GM12875 (cell line): Measurements from ENCODE around the gene USP17L21.
"Not testable (repeated sequence)": the region's sequence is repeated elsewhere in the genome, so short reads cannot be mapped to it uniquely, and the experiment has no call there.

Source experiments
- H3K4me3 ChIP-seq: one replicate; pipeline ENCODE4 v1.5.1; 2011; ENCODE audit warnings: low read depth, low read length, control low read depth

USP17L21 gene, protein sequence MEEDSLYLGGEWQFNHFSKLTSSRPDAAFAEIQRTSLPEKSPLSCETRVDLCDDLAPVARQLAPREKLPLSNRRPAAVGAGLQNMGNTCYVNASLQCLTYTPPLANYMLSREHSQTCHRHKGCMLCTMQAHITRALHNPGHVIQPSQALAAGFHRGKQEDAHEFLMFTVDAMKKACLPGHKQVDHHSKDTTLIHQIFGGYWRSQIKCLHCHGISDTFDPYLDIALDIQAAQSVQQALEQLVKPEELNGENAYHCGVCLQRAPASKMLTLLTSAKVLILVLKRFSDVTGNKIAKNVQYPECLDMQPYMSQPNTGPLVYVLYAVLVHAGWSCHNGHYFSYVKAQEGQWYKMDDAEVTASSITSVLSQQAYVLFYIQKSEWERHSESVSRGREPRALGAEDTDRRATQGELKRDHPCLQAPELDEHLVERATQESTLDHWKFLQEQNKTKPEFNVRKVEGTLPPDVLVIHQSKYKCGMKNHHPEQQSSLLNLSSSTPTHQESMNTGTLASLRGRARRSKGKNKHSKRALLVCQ

DNA sequence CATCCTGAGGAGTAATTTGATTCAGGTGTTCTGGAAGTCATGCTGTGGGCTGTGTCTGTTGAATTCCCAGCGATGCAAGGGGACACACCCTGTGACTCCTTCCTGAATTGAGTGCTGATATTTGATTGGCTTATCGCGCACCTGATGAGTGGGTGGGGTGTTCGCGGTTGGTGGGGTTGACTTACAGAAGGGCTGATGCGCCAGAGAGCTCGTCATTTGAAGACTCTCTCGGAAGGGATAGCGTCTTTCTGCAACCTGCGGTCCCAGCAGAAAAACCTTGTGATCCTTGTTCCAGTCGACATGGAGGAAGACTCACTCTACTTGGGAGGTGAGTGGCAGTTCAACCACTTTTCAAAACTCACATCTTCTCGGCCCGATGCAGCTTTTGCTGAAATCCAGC, at the start of gene USP17L21:
Gene USP17L21 (plus strand): TSS at position 301 of the 400 bp plus-strand sequence. CDS start 0 bp downstream, at position 301.
- H3K4me3 ChIP-seq, result not testable (repeated sequence)

DNA sequence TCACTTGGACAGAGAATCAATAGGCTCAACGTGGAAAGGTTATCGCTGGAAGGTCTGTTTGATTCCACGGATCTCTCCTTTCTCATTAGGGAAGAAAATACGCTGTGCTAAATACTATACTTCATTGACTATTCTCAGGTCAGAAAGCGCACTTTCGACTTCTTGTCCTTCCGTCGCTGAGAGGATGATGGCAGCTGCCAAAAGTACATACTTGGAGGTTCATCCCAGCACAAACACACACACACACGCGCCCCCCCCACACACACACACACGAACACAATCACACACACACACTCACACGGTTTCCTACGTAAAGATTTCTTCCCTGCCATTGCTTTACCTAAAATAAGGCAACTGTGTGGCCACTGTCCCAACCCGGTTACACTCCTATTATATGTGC, 48.0 kb upstream of the USP17L21 start:
- H3K4me3 ChIP-seq, result not testable (repeated sequence)

DNA sequence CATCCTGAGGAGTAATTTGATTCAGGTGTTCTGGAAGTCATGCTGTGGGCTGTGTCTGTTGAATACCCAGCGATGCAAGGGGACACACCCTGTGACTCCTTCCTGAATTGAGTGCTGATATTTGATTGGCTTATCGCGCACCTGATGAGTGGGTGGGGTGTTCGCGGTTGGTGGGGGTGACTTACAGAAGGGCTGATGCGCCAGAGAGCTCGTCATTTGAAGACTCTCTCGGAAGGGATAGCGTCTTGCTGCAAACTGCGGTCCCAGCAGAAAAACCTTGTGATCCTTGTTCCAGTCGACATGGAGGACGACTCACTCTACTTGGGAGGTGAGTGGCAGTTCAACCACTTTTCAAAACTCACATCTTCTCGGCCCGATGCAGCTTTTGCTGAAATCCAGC, 47.6 kb upstream of the USP17L21 start, which contains the start of gene USP17L11:
Gene USP17L11 (plus strand): TSS at position 301 of the 400 bp plus-strand sequence. CDS start 0 bp downstream, at position 301.
- not testable (repeated sequence) for H3K4me3 ChIP-seq

DNA sequence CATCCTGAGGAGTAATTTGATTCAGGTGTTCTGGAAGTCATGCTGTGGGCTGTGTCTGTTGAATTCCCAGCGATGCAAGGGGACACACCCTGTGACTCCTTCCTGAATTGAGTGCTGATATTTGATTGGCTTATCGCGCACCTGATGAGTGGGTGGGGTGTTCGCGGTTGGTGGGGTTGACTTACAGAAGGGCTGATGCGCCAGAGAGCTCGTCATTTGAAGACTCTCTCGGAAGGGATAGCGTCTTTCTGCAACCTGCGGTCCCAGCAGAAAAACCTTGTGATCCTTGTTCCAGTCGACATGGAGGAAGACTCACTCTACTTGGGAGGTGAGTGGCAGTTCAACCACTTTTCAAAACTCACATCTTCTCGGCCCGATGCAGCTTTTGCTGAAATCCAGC, 42.8 kb upstream of the USP17L21 start, which contains the start of gene USP17L12:
Gene USP17L12 (plus strand): TSS at position 301 of the 400 bp plus-strand sequence. CDS start 0 bp downstream, at position 301.
- not testable (repeated sequence) for H3K4me3 ChIP-seq

DNA sequence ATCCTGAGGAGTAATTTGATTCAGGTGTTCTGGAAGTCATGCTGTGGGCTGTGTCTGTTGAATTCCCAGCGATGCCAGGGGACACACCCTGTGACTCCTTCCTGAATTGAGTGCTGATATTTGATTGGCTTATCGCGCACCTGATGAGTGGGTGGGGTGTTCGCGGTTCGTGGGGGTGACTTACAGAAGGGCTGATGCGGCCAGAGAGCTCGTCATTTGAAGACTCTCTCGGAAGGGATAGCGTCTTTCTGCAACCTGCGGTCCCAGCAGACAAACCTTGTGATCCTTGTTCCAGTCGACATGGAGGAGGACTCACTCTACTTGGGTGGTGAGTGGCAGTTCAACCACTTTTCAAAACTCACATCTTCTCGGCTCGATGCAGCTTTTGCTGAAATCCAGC, 38.1 kb upstream of the USP17L21 start, which contains the start of gene USP17L13:
Gene USP17L13 (plus strand): TSS at position 301 of the 400 bp plus-strand sequence. CDS start 0 bp downstream, at position 301.
- not testable (repeated sequence) for H3K4me3 ChIP-seq

DNA sequence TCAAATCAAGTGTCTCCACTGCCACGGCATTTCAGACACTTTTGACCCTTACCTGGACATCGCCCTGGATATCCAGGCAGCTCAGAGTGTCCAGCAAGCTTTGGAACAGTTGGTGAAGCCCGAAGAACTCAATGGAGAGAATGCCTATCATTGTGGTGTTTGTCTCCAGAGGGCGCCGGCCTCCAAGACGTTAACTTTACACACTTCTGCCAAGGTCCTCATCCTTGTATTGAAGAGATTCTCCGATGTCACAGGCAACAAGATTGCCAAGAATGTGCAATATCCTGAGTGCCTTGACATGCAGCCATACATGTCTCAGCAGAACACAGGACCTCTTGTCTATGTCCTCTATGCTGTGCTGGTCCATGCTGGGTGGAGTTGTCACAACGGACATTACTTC, 32.4 kb upstream of the USP17L21 start:
- not testable (repeated sequence) for H3K4me3 ChIP-seq

DNA sequence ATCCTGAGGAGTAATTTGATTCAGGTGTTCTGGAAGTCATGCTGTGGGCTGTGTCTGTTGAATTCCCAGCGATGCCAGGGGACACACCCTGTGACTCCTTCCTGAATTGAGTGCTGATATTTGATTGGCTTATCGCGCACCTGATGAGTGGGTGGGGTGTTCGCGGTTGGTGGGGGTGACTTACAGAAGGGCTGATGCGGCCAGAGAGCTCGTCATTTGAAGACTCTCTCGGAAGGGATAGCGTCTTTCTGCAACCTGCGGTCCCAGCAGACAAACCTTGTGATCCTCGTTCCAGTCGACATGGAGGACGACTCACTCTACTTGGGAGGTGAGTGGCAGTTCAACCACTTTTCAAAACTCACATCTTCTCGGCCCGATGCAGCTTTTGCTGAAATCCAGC, 28.6 kb upstream of the USP17L21 start, which contains the start of gene USP17L15:
Gene USP17L15 (plus strand): TSS at position 301 of the 400 bp plus-strand sequence. CDS start 0 bp downstream, at position 301.
- H3K4me3 ChIP-seq, result not testable (repeated sequence)

DNA sequence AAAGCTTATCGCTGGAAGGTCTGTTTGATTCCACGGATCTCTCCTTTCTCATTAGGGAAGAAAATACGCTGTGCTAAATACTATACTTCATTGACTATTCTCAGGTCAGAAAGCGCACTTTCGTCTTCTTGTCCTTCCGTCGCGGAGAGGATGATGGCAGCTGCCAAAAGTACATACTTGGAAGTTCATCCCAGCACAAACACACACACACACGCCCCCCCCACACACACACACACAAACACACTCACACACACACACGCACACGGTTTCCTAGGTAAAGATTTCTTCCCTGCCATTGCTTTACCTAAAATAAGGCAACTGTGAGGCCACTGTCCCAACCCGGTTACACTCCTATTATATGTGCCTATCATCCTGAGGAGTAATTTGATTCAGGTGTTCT, 24.2 kb upstream of the USP17L21 start:
- not testable (repeated sequence) for H3K4me3 ChIP-seq

DNA sequence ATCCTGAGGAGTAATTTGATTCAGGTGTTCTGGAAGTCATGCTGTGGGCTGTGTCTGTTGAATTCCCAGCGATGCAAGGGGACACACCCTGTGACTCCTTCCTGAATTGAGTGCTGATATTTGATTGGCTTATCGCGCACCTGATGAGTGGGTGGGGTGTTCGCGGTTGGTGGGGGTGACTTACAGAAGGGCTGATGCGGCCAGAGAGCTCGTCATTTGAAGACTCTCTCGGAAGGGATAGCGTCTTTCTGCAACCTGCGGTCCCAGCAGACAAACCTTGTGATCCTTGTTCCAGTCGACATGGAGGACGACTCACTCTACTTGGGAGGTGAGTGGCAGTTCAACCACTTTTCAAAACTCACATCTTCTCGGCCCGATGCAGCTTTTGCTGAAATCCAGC, 19.1 kb upstream of the USP17L21 start, which contains the start of gene USP17L17:
Gene USP17L17 (plus strand): TSS at position 301 of the 400 bp plus-strand sequence. CDS start 0 bp downstream, at position 301.
- H3K4me3 ChIP-seq, result not testable (repeated sequence)

DNA sequence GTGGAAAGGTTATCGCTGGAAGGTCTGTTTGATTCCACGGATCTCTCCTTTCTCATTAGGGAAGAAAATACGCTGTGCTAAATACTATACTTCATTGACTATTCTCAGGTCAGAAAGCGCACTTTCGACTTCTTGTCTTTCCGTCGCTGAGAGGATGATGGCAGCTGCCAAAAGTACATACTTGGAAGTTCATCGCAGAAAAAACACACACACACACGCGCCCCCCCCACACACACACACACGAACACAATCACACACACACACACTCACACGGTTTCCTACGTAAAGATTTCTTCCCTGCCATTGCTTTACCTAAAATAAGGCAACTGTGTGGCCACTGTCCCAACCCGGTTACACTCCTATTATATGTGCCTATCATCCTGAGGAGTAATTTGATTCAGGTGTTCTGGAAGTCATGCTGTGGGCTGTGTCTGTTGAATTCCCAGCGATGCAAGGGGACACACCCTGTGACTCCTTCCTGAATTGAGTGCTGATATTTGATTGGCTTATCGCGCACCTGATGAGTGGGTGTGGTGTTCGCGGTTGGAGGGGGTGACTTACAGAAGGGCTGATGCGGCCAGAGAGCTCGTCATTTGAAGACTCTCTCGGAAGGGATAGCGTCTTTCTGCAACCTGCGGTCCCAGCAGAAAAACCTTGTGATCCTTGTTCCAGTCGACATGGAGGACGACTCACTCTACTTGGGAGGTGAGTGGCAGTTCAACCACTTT, 14.6 kb upstream of the USP17L21 start, which contains the start of gene USP17L18:
Gene USP17L18 (plus strand): TSS at position 678 of the 728 bp plus-strand sequence. CDS start 0 bp downstream, at position 678.
- H3K4me3 ChIP-seq, result not testable (repeated sequence)

DNA sequence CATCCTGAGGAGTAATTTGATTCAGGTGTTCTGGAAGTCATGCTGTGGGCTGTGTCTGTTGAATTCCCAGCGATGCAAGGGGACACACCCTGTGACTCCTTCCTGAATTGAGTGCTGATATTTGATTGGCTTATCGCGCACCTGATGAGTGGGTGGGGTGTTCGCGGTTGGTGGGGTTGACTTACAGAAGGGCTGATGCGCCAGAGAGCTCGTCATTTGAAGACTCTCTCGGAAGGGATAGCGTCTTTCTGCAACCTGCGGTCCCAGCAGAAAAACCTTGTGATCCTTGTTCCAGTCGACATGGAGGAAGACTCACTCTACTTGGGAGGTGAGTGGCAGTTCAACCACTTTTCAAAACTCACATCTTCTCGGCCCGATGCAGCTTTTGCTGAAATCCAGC, 9.6 kb upstream of the USP17L21 start, which contains the start of gene USP17L19:
Gene USP17L19 (plus strand): TSS at position 301 of the 400 bp plus-strand sequence. CDS start 0 bp downstream, at position 301.
- not testable (repeated sequence) for H3K4me3 ChIP-seq

DNA sequence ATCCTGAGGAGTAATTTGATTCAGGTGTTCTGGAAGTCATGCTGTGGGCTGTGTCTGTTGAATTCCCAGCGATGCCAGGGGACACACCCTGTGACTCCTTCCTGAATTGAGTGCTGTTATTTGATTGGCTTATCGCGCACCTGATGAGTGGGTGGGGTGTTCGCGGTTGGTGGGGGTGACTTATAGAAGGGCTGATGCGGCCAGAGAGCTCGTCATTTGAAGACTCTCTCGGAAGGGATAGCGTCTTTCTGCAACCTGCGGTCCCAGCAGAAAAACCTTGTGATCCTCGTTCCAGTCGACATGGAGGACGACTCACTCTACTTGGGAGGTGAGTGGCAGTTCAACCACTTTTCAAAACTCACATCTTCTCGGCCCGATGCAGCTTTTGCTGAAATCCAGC, 4.8 kb upstream of the USP17L21 start, which contains the start of gene USP17L20:
Gene USP17L20 (plus strand): TSS at position 301 of the 400 bp plus-strand sequence. CDS start 0 bp downstream, at position 301.
- H3K4me3 ChIP-seq, result not testable (repeated sequence)

DNA sequence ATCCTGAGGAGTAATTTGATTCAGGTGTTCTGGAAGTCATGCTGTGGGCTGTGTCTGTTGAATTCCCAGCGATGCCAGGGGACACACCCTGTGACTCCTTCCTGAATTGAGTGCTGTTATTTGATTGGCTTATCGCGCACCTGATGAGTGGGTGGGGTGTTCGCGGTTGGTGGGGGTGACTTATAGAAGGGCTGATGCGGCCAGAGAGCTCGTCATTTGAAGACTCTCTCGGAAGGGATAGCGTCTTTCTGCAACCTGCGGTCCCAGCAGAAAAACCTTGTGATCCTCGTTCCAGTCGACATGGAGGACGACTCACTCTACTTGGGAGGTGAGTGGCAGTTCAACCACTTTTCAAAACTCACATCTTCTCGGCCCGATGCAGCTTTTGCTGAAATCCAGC, 4.6 kb downstream of the USP17L21 start, which contains the start of gene USP17L22:
Gene USP17L22 (plus strand): TSS at position 301 of the 400 bp plus-strand sequence. CDS start 0 bp downstream, at position 301.
- H3K4me3 ChIP-seq, result not testable (repeated sequence)

DNA sequence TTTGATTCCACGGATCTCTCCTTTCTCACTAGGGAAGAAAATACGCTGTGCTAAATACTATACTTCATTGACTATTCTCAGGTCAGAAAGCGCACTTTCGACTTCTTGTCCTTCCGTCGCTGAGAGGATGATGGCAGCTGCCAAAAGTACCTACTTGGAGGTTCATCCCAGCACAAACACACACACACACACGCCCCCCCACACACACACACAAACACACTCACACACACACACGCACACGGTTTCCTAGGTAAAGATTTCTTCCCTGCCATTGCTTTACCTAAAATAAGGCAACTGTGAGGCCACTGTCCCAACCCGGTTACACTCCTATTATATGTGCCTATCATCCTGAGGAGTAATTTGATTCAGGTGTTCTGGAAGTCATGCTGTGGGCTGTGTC, 9.0 kb downstream of the USP17L21 start:
- not testable (repeated sequence) for H3K4me3 ChIP-seq
